DND-41 (cell line): Measurements from ENCODE around the gene GRID2.
A peak's percentile ranks its signal among the peaks of the same experiment; 100 is the strongest.

Experiments used
- ATAC-seq: fragments of 200-7000 bp; cut with Tn5 transposase; 3 replicates; pipeline ENCODE4 v1.9.1; 2021; ENCODE audit warnings: low read depth; ENCODE audit not compliant: insufficient read depth
- DNase-seq: peaks from one replicate; pipeline ENCODE4 v3.0.0-alpha.2; 2020
- H2AFZ ChIP-seq: 2 replicates; pipeline ENCODE4 v1.6.0; 2012; ENCODE audit warnings: low read depth, low read length
- H3K27ac ChIP-seq: 2 replicates; pipeline ENCODE4 v1.5.1; 2012; ENCODE audit warnings: low read length, inconsistent platforms
- H3K27me3 ChIP-seq: fragments of 200-600 bp; sonication (generic); 2 replicates; pipeline ENCODE4 v1.6.0; 2012; ENCODE audit warnings: low read length, mild to moderate bottlenecking, inconsistent platforms; ENCODE audit not compliant: insufficient read depth, poor library complexity
- H3K36me3 ChIP-seq: 2 replicates; pipeline ENCODE4 v1.5.1; 2012; ENCODE audit warnings: low read length, inconsistent platforms; ENCODE audit not compliant: insufficient read depth
- H3K4me1 ChIP-seq: 2 replicates; pipeline ENCODE4 v1.5.1; 2012; ENCODE audit warnings: mild to moderate bottlenecking, low read length; ENCODE audit not compliant: insufficient read depth
- H3K4me2 ChIP-seq: 2 replicates; pipeline ENCODE4 v1.6.0; 2012; ENCODE audit warnings: mild to moderate bottlenecking, moderate library complexity, low read length, inconsistent platforms; ENCODE audit not compliant: insufficient read depth
- H3K4me3 ChIP-seq, 2 experiments: fragments of 200-600 bp in 1 of 2; shearing (Covaris generic) in 1 of 2; 2 replicates each; pipeline ENCODE4 v1.5.1; 2012 to 2016; ENCODE audit warnings: inconsistent platforms in 2 of 2, low read length in 2 of 2, mild to moderate bottlenecking in 2 of 2, low read depth in 1 of 2, moderate library complexity in 1 of 2
- H3K79me2 ChIP-seq: 2 replicates; pipeline ENCODE4 v1.6.0; 2012; ENCODE audit warnings: low read length, inconsistent platforms; ENCODE audit not compliant: insufficient read depth
- H3K9ac ChIP-seq: 2 replicates; pipeline ENCODE4 v1.6.0; 2012; ENCODE audit warnings: low read depth, mild to moderate bottlenecking, inconsistent platforms, low read length, moderate library complexity
- H3K9me3 ChIP-seq: 2 replicates; pipeline ENCODE4 v1.5.1; 2012; ENCODE audit warnings: low read length, moderate library complexity, mild to moderate bottlenecking, inconsistent platforms; ENCODE audit not compliant: insufficient read depth, severe bottlenecking
- H4K20me1 ChIP-seq: 2 replicates; pipeline ENCODE4 v1.6.0; 2012; ENCODE audit warnings: low read length; ENCODE audit not compliant: insufficient read depth
- EZH2 ChIP-seq: IDR thresholded peaks from 3 replicates; pipeline ENCODE4 v1.6.1; 2012; ENCODE audit warnings: borderline replicate concordance, low read depth, mild to moderate bottlenecking, moderate library complexity, low read length, inconsistent platforms; ENCODE audit not compliant: severe bottlenecking
- TF ChIP-seq, protein P1 (sequence below): IDR thresholded peaks from 2 replicates; pipeline ENCODE4 v1.5.1; 2012; ENCODE audit warnings: borderline replicate concordance, low read length, moderate library complexity, mild to moderate bottlenecking; ENCODE audit not compliant: poor library complexity, severe bottlenecking; ENCODE audit errors: extremely low read depth

Gene GRID2

DNA sequence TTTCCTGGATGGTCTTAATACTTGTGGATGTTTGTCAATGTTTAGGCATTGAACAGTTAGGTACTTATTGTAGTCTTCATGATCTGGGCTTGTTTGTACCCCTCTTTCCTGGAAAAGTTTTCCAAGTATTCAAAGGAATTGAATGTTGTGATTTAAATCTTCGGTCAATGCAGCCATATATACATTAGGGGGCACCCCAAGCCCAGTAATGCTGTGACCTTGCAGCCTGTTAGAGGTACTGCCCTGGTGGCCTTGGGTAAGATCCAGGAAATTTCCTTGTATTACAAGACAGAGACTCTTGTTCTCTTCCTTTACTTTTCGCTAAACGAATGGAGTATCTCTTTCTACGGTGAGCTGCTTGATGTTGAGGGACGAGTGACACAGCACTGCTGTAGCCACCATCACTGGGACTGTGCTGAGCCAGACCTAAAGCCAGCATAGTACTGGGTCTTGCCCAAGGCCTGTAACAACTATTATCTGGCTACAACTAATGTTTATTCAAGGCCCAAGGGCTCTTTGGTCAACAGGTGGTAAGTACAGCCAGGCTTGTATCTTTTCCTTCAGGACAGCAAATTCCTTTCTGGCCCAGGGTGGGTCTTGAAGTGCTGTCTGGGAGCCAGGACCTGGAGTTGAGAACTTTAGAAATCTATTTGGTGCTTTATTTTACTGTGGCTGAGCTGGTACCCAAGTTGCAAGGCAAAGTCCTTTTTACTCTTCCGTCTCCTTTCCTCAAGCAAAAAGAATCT is 1406.5 kb downstream of the GRID2 start:
- no peaks in the 10 kb centered on the region for H3K4me1 ChIP-seq
- no peak overlapping the region for H3K27ac ChIP-seq
- H2AFZ ChIP-seq = no peak overlapping the region
- H3K9me3 ChIP-seq = no peaks in the 10 kb centered on the region
- H3K79me2 ChIP-seq = no peaks in the 10 kb centered on the region
- ATAC-seq (no peak), DNase-seq (no peak)
- TF ChIP-seq, protein P1, sequence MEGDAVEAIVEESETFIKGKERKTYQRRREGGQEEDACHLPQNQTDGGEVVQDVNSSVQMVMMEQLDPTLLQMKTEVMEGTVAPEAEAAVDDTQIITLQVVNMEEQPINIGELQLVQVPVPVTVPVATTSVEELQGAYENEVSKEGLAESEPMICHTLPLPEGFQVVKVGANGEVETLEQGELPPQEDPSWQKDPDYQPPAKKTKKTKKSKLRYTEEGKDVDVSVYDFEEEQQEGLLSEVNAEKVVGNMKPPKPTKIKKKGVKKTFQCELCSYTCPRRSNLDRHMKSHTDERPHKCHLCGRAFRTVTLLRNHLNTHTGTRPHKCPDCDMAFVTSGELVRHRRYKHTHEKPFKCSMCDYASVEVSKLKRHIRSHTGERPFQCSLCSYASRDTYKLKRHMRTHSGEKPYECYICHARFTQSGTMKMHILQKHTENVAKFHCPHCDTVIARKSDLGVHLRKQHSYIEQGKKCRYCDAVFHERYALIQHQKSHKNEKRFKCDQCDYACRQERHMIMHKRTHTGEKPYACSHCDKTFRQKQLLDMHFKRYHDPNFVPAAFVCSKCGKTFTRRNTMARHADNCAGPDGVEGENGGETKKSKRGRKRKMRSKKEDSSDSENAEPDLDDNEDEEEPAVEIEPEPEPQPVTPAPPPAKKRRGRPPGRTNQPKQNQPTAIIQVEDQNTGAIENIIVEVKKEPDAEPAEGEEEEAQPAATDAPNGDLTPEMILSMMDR = peak; percentile 30
- no peak for TF ChIP-seq EZH2
- no peaks in the 10 kb centered on the region for H3K27me3 ChIP-seq
- no peak overlapping the region for H3K4me2 ChIP-seq
- H3K4me3 ChIP-seq = no peak overlapping the region
- H3K9ac ChIP-seq = no peak overlapping the region
- H4K20me1 ChIP-seq = no peaks in the 10 kb centered on the region
- H3K36me3 ChIP-seq = no peaks in the 10 kb centered on the region

DNA sequence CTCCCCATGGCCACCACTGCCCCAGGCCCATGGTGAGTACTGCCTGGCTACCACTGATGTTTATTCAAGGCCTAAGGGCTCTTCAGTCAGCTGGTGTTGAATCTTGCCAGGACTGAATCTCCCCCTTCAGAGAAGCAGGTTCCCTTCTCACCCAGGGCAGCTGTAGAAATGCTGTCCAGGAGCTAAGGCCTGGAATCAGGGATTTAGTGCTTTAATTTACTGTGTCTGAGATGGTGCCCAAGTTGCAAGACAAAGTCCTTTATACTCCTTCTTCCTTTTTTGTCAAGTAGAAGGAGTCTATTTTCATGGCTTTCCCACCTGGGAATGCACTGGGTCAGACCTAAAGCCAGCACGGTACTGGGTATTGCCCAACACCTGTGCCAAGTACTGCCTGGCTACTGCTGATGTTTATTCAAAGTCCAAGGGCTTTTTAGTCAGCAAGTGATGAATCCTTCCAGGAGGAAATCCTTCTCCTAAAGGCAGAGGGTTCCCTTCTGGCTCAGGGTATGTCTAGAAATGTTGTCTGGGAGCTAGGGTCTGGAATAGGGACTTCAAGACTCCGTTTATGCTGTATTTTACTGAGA is 1407.2 kb downstream of the GRID2 start:
- Histone ChIP-seq H3K4me1 (no peaks in the 10 kb centered on the region), H3K9ac (no peak overlapping the region), H2AFZ (no peak overlapping the region), H4K20me1 (no peaks in the 10 kb centered on the region), H3K9me3 (no peaks in the 10 kb centered on the region), H3K27me3 (no peaks in the 10 kb centered on the region), H3K4me2 (no peak overlapping the region), H3K36me3 (no peaks in the 10 kb centered on the region), H3K79me2 (no peaks in the 10 kb centered on the region), H3K4me3 (no peak overlapping the region), H3K27ac (no peak overlapping the region)
- no peak for ATAC-seq
- no peak for TF ChIP-seq EZH2
- TF ChIP-seq, protein P1 = no peak
- DNase-seq = no peak

DNA sequence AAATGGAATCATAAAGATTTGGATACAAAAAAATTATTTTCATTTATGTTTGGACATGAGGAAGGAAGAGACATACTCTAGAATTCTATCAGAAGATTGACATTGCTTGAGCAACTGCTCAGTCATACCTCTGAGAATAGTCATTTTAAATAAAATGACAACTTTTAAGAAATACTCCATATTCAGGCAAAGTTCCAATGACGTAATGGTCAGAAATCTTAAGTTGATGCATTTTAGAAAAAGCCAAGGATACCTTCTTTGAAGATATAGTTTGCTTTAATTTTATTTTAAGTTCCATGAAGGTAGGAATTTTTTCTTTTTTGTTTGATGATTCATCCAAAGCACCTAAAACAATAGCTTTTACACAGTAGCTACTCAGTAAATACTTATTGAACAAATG is 1414.5 kb downstream of the GRID2 start:
- no peak overlapping the region for H3K4me3 ChIP-seq
- H3K36me3 ChIP-seq = no peaks in the 10 kb centered on the region
- no peak overlapping the region for H3K4me2 ChIP-seq
- no peak overlapping the region for H3K27ac ChIP-seq
- no peak for TF ChIP-seq EZH2
- TF ChIP-seq, protein P1 = no peak
- no peaks in the 10 kb centered on the region for H3K4me1 ChIP-seq
- no peak for ATAC-seq
- H2AFZ ChIP-seq = no peak overlapping the region
- no peak overlapping the region for H3K9ac ChIP-seq
- H3K27me3 ChIP-seq = no peaks in the 10 kb centered on the region
- no peaks in the 10 kb centered on the region for H3K79me2 ChIP-seq
- DNase-seq = no peak
- no peaks in the 10 kb centered on the region for H3K9me3 ChIP-seq
- no peaks in the 10 kb centered on the region for H4K20me1 ChIP-seq
